Endothelial cell of umbilical vein (primary cell): ENCODE data around the gene CXCR6. TPM values are rescaled to one million over a fixed set of nuclear protein-coding genes. Genes with fewer than 3 reads are reported as not detected.

Experiments used
- BruUV-seq: library from RNA; stranded (reverse); fragments of 400-500 nt; replicated peaks from 2 replicates; lab custom pipeline; 2021; lab: Mats Ljungman, UMichigan
- CTCF ChIA-PET: fragments of 300-600, 350-600 bp; sonication (Branson Sonifier 250); formaldehyde crosslinking; loops from one replicate; lab custom pipeline; 2021; ENCODE audit warnings: antibody characterized with exemption, inconsistent platforms; lab: Charles Lee
- POLR2A ChIA-PET: fragments of 300-600, 350-600 bp; sonication (Branson Sonifier 250); formaldehyde crosslinking; loops from one replicate; lab custom pipeline; 2021; ENCODE audit warnings: antibody characterized with exemption, inconsistent platforms; lab: Charles Lee
- DNase-seq: peaks from one replicate; pipeline ENCODE4 v3.0.0-alpha.2; 2011; ENCODE audit warnings: low read depth, low spot score
- FAIRE-seq: peaks from 2 replicates; lab custom pipeline; 2011; peaks lifted over from hg19 to GRCh38; lab: Jason Lieb, UNC
- H2AFZ ChIP-seq: 2 replicates; pipeline ENCODE4 v1.6.0; 2012; ENCODE audit warnings: low read depth, low read length, control low read depth, inconsistent platforms
- H3K27ac ChIP-seq: 2 replicates; pipeline ENCODE4 v1.5.1; 2011; ENCODE audit warnings: low read depth, mild to moderate bottlenecking, control low read depth, low read length, moderate library complexity; ENCODE audit not compliant: insufficient read depth
- H3K27me3 ChIP-seq, 2 experiments: 2 replicates each; pipeline versions ENCODE4 v1.6.0 to v1.6.1; 2011; ENCODE audit warnings: low read length in 2 of 2, mixed read lengths in 1 of 2; ENCODE audit not compliant: control insufficient read depth in 2 of 2, insufficient read depth in 2 of 2
- H3K36me3 ChIP-seq, 2 experiments: 2 replicates in 1 of 2; 3 replicates in 1 of 2; pipeline ENCODE4 v1.5.1; 2011; ENCODE audit warnings: low read length in 2 of 2, mild to moderate bottlenecking in 1 of 2, moderate library complexity in 1 of 2; ENCODE audit not compliant: control insufficient read depth in 2 of 2, insufficient read depth in 2 of 2; ENCODE audit errors: extremely low read depth in 1 of 2
- H3K4me1 ChIP-seq: 3 replicates; pipeline ENCODE4 v1.5.1; 2011; ENCODE audit warnings: mild to moderate bottlenecking, low read length; ENCODE audit not compliant: control insufficient read depth, insufficient read depth; ENCODE audit errors: extremely low read depth
- H3K4me2 ChIP-seq: 2 replicates; pipeline ENCODE4 v1.6.1; 2011; ENCODE audit warnings: low read length, control low read depth, mixed read lengths; ENCODE audit not compliant: insufficient read depth
- H3K4me3 ChIP-seq, 3 experiments: fragments of 200-600 bp in 1 of 3; sonication (generic), shearing (Covaris generic) in 1 of 3; replicated peaks in 1 of 3; 2 replicates each; pipeline ENCODE4 v1.5.1; 2011 to 2016; ENCODE audit warnings: control low read depth in 3 of 3, low read length in 3 of 3, mild to moderate bottlenecking in 2 of 3, inconsistent platforms in 1 of 3, low read depth in 1 of 3, moderate library complexity in 1 of 3; ENCODE audit not compliant: insufficient read depth in 1 of 3
- H3K79me2 ChIP-seq: 2 replicates; pipeline ENCODE4 v1.6.0; 2012; ENCODE audit warnings: low read length, inconsistent platforms; ENCODE audit not compliant: control insufficient read depth, insufficient read depth
- H3K9ac ChIP-seq: replicated peaks from 2 replicates; pipeline ENCODE3; 2011; ENCODE audit warnings: low read length, control low read depth; ENCODE audit not compliant: insufficient read depth; ENCODE audit errors: extremely low read depth
- H3K9me1 ChIP-seq: replicated peaks from 3 replicates; pipeline ENCODE4 v1.6.0; 2011; ENCODE audit warnings: mild to moderate bottlenecking, low read length; ENCODE audit not compliant: control insufficient read depth, insufficient read depth; ENCODE audit errors: extremely low read depth
- H3K9me3 ChIP-seq: replicated peaks from 2 replicates; pipeline ENCODE4 v1.5.1; 2012; ENCODE audit warnings: low read length, inconsistent platforms; ENCODE audit not compliant: control insufficient read depth, insufficient read depth
- H4K20me1 ChIP-seq: replicated peaks from 2 replicates; pipeline ENCODE3; 2011; ENCODE audit warnings: mild to moderate bottlenecking, low read length; ENCODE audit not compliant: control insufficient read depth, insufficient read depth; ENCODE audit errors: extremely low read depth
- EZH2 ChIP-seq: IDR thresholded peaks from 2 replicates; pipeline ENCODE4 v1.6.1; 2012; ENCODE audit warnings: borderline replicate concordance, low read depth, mild to moderate bottlenecking, moderate library complexity, low read length, inconsistent platforms; ENCODE audit not compliant: severe bottlenecking
- FOS ChIP-seq: IDR thresholded peaks from 2 replicates; pipeline ENCODE4 v1.6.1; 2011; ENCODE audit warnings: mild to moderate bottlenecking, low read length, moderate library complexity, borderline replicate concordance; ENCODE audit not compliant: insufficient read depth
- GATA2 ChIP-seq: IDR thresholded peaks from 2 replicates; pipeline ENCODE4 v1.7.0; 2011; ENCODE audit warnings: low read depth, mild to moderate bottlenecking, moderate library complexity, mixed read lengths, low read length; ENCODE audit not compliant: insufficient read length, insufficient read depth
- JUN ChIP-seq: IDR thresholded peaks from 2 replicates; pipeline ENCODE4 v1.6.1; 2011; ENCODE audit warnings: borderline replicate concordance, low read depth; ENCODE audit not compliant: insufficient read length, insufficient read depth
- MYC ChIP-seq: IDR thresholded peaks from one replicate; pipeline ENCODE4 v1.6.1; 2011; ENCODE audit warnings: mild to moderate bottlenecking, low read depth, low read length
- POLR2A ChIP-seq: IDR thresholded peaks from 2 replicates; pipeline ENCODE4 v1.6.1; 2012; ENCODE audit warnings: low read depth, mild to moderate bottlenecking, control low read depth, low read length
- POLR2AphosphoS5 ChIP-seq: IDR thresholded peaks from 2 replicates; pipeline ENCODE4 v1.6.1; 2012; ENCODE audit warnings: low read depth, mild to moderate bottlenecking, control low read depth, low read length, moderate library complexity; ENCODE audit not compliant: insufficient read depth
- dilution Hi-C: fragments of 300-500 bp; cut with MboI; formaldehyde crosslinking; loops from one replicate; pipeline ENCODE4 v1.15.0; 2019; ENCODE audit warnings: low sequenced_read_pairs; ENCODE audit not compliant: extremely low pct_ligation_motif_present
- intact Hi-C: fragments of 100-400 bp; cut with micrococcal nuclease; formaldehyde crosslinking; loops from one replicate; pipeline ENCODE4 v1.10.0; 2022
- polyA plus RNA-seq, 4 experiments: library from polyadenylated mRNA; depleted of rRNA in 3 of 4; stranded (reverse) in 3 of 4; unstranded in 1 of 4; fragments of >200 nt; gene quantifications; 2 replicates each; pipeline versions ENCODE4 v1.2.1 to v1.2.3, GENCODE V29; 2011 to 2012; ENCODE audit warnings: missing spikeins in 1 of 4
- total RNA-seq: library from RNA; stranded (reverse); gene quantifications from 2 replicates; pipeline ENCODE4 v1.2.3, GENCODE V29; 2021
- TF ChIP-seq, protein P1 (sequence below), 2 donors: IDR thresholded peaks; 1 replicate in 1 of 2; 2 replicates in 1 of 2; pipeline ENCODE4 v1.5.1; 2011; ENCODE audit warnings: low read length in 2 of 2, mild to moderate bottlenecking in 2 of 2, moderate library complexity in 2 of 2, control low read depth in 1 of 2, inconsistent platforms in 1 of 2, low read depth in 1 of 2; ENCODE audit not compliant: insufficient read depth in 1 of 2; ENCODE audit errors: extremely low read depth in 1 of 2
- TF ChIP-seq, protein P2 (sequence below): IDR thresholded peaks from 2 replicates; pipeline ENCODE4 v1.6.1; 2011; ENCODE audit not compliant: insufficient read depth, insufficient read length

The CXCR6 gene
- total and polyA plus RNA-seq, 2 donors (not counting 3 experiments of a cell fraction or from before 2014, with no cell fraction given): not detected

DNA sequence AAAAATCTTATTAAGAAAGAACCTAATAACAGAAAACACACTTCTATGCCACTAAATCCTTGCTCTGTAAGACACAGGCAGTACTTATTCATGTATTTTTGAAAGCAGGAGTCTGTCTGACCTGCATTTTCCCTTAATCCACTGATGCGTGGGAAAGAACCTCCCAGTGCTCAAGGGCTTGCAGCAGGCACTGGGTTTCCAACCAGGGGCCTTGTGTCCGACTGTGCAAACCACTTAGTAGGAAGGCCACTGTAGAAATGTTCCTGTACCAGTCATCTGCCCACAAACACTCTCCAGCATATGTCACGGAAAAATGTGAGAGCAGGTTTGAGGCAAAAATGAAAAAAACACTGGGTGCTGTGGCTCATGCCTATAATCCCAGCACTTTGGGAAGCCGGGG, 12.4 kb downstream of the CXCR6 start:
- no peak overlapping the region for H3K4me2 ChIP-seq
- H3K36me3 ChIP-seq: peaks cover 20 to 61% of the 10 kb centered on the region in 2 experiments

More for the DNA sequence above, 12.4 kb downstream of the CXCR6 start:
- ChIA-PET POLR2A (no interaction called here), CTCF (interaction anchor here (0.9 kb wide), 1 partner anchor 17 kb away, joined by 3 read pairs; no protein-coding TSS in a partner anchor)
- no peaks in the 10 kb centered on the region for H4K20me1 ChIP-seq
- no peak overlapping the region for H3K9ac ChIP-seq
- BruUV-seq: no TSS peak
- no peak overlapping the region for H3K27ac ChIP-seq
- H3K4me1 ChIP-seq: no peaks in the 10 kb centered on the region
- dilution Hi-C loops: no loop called here
- H3K79me2 ChIP-seq: no peaks in the 10 kb centered on the region
- intact Hi-C loops: no loop called here
- DNase-seq (no peak), FAIRE-seq (no peak)
- TF ChIP-seq MYC (no peak), POLR2A (no peak), FOS (no peak), EZH2 (no peak), GATA2 (no peak), POLR2AphosphoS5 (no peak), JUN (no peak)
- TF ChIP-seq, protein P1, sequence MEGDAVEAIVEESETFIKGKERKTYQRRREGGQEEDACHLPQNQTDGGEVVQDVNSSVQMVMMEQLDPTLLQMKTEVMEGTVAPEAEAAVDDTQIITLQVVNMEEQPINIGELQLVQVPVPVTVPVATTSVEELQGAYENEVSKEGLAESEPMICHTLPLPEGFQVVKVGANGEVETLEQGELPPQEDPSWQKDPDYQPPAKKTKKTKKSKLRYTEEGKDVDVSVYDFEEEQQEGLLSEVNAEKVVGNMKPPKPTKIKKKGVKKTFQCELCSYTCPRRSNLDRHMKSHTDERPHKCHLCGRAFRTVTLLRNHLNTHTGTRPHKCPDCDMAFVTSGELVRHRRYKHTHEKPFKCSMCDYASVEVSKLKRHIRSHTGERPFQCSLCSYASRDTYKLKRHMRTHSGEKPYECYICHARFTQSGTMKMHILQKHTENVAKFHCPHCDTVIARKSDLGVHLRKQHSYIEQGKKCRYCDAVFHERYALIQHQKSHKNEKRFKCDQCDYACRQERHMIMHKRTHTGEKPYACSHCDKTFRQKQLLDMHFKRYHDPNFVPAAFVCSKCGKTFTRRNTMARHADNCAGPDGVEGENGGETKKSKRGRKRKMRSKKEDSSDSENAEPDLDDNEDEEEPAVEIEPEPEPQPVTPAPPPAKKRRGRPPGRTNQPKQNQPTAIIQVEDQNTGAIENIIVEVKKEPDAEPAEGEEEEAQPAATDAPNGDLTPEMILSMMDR (IDR thresholded peaks at IDR 0.05; ENCODE audit: extremely low read depth in 1 of 2, insufficient read depth in 1 of 2, low read depth in 1 of 2, low read length in 2 of 2): no peak
- TF ChIP-seq, protein P2, sequence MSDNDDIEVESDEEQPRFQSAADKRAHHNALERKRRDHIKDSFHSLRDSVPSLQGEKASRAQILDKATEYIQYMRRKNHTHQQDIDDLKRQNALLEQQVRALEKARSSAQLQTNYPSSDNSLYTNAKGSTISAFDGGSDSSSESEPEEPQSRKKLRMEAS: no peak
- H3K27me3 ChIP-seq: no peaks in the 10 kb centered on the region
- no peaks in the 10 kb centered on the region for H3K9me1 ChIP-seq
- H3K4me3 ChIP-seq: no peak overlapping the region
- H3K9me3 ChIP-seq: no peaks in the 10 kb centered on the region
- no peak overlapping the region for H2AFZ ChIP-seq
